Heart left ventricle (tissue), 16 donors: ENCODE measurements around the gene CACNA1G. TPM values are rescaled to one million over a fixed set of nuclear protein-coding genes. Genes with fewer than 3 reads are reported as not detected.

Experiments
- ATAC-seq, 4 donors: fragments of 200-7000 bp; cut with Tn5 transposase; one replicate each; pipeline ENCODE4 v1.9.1; 2020 to 2022; ENCODE audit warnings: moderate library complexity in 4 of 4, mild to moderate bottlenecking in 3 of 4, moderate number of reproducible peaks in 1 of 4
- DNase-seq, 5 donors: peaks; one replicate each; pipeline ENCODE4 v3.0.0-alpha.2; 2020
- H3K27ac ChIP-seq, 12 donors: fragments of 200-600 bp; sonication (generic) in 4 of 12; one replicate each; pipeline versions ENCODE4 v1.5.0 to v1.8.0; 2016 to 2022; ENCODE audit warnings: mild to moderate bottlenecking in 2 of 12
- H3K27me3 ChIP-seq, 9 donors: fragments of 200-600 bp; sonication (generic) in 2 of 9; one replicate each; pipeline versions ENCODE4 v1.5.1 to v1.8.0; 2016 to 2022; ENCODE audit warnings: mild to moderate bottlenecking in 3 of 9
- H3K36me3 ChIP-seq, 9 donors: fragments of 200-600 bp; sonication (generic) in 2 of 9; one replicate each; pipeline versions ENCODE4 v1.5.0 to v1.8.0; 2018 to 2022; ENCODE audit warnings: mild to moderate bottlenecking in 2 of 9
- H3K4me1 ChIP-seq, 12 donors: fragments of 200-600 bp; sonication (generic) in 4 of 12; one replicate each; pipeline versions ENCODE4 v1.5.0 to v1.8.0; 2016 to 2022; ENCODE audit warnings: mild to moderate bottlenecking in 3 of 12
- H3K4me3 ChIP-seq, 12 donors: fragments of 200-600 bp; sonication (generic) in 4 of 12; one replicate each; pipeline versions ENCODE4 v1.5.0 to v1.8.0; 2017 to 2022; ENCODE audit warnings: mild to moderate bottlenecking in 9 of 12, moderate library complexity in 4 of 12
- H3K9me3 ChIP-seq, 12 donors: fragments of 200-600 bp; sonication (generic) in 4 of 12; one replicate each; pipeline versions ENCODE4 v1.5.0 to v1.8.0; 2016 to 2022; ENCODE audit warnings: mild to moderate bottlenecking in 1 of 12
- CTCF ChIP-seq, 12 donors: fragments of 200-600 bp; sonication (generic) in 4 of 12; IDR thresholded peaks; one replicate each; pipeline versions ENCODE4 v1.5.0 to v1.8.0; 2018 to 2022; ENCODE audit warnings: antibody characterized with exemption in 12 of 12, mild to moderate bottlenecking in 5 of 12
- POLR2A ChIP-seq, 2 donors: fragments of 450-650 bp; IDR thresholded peaks; one replicate each; pipeline ENCODE4 v1.6.1; 2017; ENCODE audit warnings: antibody characterized with exemption in 2 of 2, mild to moderate bottlenecking in 2 of 2, moderate library complexity in 2 of 2
- WGBS, 4 donors: extraction: QIAGEN DNeasy Blood & Tissue Kit in 2 of 4; methylation state at CpG; one replicate each; pipeline versions ENCODE4 v1.1.5 to v1.1.7; 2013 to 2018; 5-methylcytosine and 5-hydroxymethylcytosine counted together
- intact Hi-C, 10 donors: fragments of 100-400 bp; cut with DNase I; formaldehyde crosslinking; loops; one replicate each; pipeline versions ENCODE4 v1.11.1 to v1.14.2; 2022
- polyA plus RNA-seq, 2 donors: library from polyadenylated mRNA; stranded (reverse); fragments of 200-250 nt; gene quantifications; one replicate each; pipeline ENCODE4 v1.2.3, GENCODE V29; 2013
- total RNA-seq, 9 donors: library from RNA; depleted of rRNA in 2 of 9; stranded (reverse); fragments of >200 nt in 2 of 9; fragmentation: NEBNext Ultra II Directional in 3 of 9; extraction: Animal tissue kit (Norgen Biotek cat#: 25700) in 3 of 9; gene quantifications; one replicate each; pipeline versions ENCODE4 v1.1.0 to v1.2.4, GENCODE V29; 2016 to 2023
- donor health status: ischemic (EF 13 %, LVEDD 7.1; RV severe dilation, severe dysfunction).
- donor health status: healthy with polysubstance abuse.
- donor health status: DM: no; HTN: yes; CAD: no.
- donor health status: DM: no; HTN: no; CAD: no.
- donor health status: ischemic (EF 25% LVEDD 6.9; RV normal size, moderate dysfunction).
- donor health status: ischemic (EF 25% LVEDD 5.7; RV mildly dilated, moderate dysfunction).
- donor health status: healthy.
- donor health status: DM: yes; HTN: yes; CAD: no.
- donor health status: ischemic (EF 35%, LVEDD 5.7; RV mildly dilated, moderate dysfunction).
- donor health status: nonischemic (EF 11% LVEDD 7.7; RV severe dilation, severe dysfunction).
- donor health status: DM: yes; HTN: yes; CAD: no.
- donor health status: PGD.
- donor health status: ischemic (EF 29% LVEDD 5.4; RV normal size, mild dysfunction).
- donor health status: nonischemic (EF 23%, LVEDD 6.1; RV moderate dilation, normal function).

The CACNA1G gene
- total and polyA plus RNA-seq, 11 donors: 0.02 to 0.48 (median 0.13) TPM; not detected in 1

GRCh38 chr17:50661348-50661747 lies 100.8 kb downstream of the CACNA1G start:
- Histone ChIP-seq H3K4me1 (peaks cover 0 to 43% (median 27%) of the 10 kb centered on the region in 12 donors), H3K27ac (peak overlapping the region in 7 of 12 donors; percentile 3 to 73 (median 43)), H3K9me3 (no peaks in the 10 kb centered on the region), H3K27me3 (no peaks in the 10 kb centered on the region), H3K36me3 (no peaks in the 10 kb centered on the region), H3K4me3 (no peak overlapping the region)
- intact Hi-C loops: no loop called here
- no peak for DNase-seq
- TF ChIP-seq POLR2A (IDR thresholded peaks at IDR 0.05) (no peak), CTCF (IDR thresholded peaks at IDR 0.05) (no peak)
- ATAC-seq: no peak
- 88 to 94% (median 90%) methylated on average over 4 to 5 of the region's 5 CpGs for WGBS, 4 donors

GRCh38 chr17:50661795-50662391 lies 101.4 kb downstream of the CACNA1G start:
- H3K4me1 ChIP-seq: peaks cover 0 to 43% (median 27%) of the 10 kb centered on the region in 12 donors
- WGBS, 4 donors: 44 to 48% (median 44%) methylated on average over 9 of the region's 9 CpGs
- peak overlapping the region in 6 of 12 donors; percentile 3 to 73 (median 54) for H3K27ac ChIP-seq
- DNase-seq (peak in 2 of 5 donors; percentile 29 to 65), ATAC-seq (peak in 3 of 4 donors; percentile 30 to 67 (median 56))
- no peaks in the 10 kb centered on the region for H3K9me3 ChIP-seq
- intact Hi-C loops: no loop called here
- no peaks in the 10 kb centered on the region for H3K36me3 ChIP-seq
- H3K27me3 ChIP-seq: no peaks in the 10 kb centered on the region
- TF ChIP-seq CTCF (IDR thresholded peaks at IDR 0.05) (no peak), POLR2A (IDR thresholded peaks at IDR 0.05) (no peak)
- H3K4me3 ChIP-seq: no peak overlapping the region

GRCh38 chr17:50662632-50663225 lies 102.2 kb downstream of the CACNA1G start:
- no peak overlapping the region for H3K27ac ChIP-seq
- H3K4me1 ChIP-seq: peaks cover 0 to 43% (median 27%) of the 10 kb centered on the region in 12 donors
- no peaks in the 10 kb centered on the region for H3K36me3 ChIP-seq
- 93 to 98% (median 97%) methylated on average over 9 of the region's 9 CpGs for WGBS, 4 donors
- H3K27me3 ChIP-seq: no peaks in the 10 kb centered on the region
- ATAC-seq (no peak), DNase-seq (no peak)
- TF ChIP-seq POLR2A (IDR thresholded peaks at IDR 0.05) (no peak), CTCF (IDR thresholded peaks at IDR 0.05) (no peak)
- intact Hi-C loops: no loop called here
- no peaks in the 10 kb centered on the region for H3K9me3 ChIP-seq
- H3K4me3 ChIP-seq: no peak overlapping the region

- Histone ChIP-seq H3K4me1 (peaks cover 0 to 37% (median 27%) of the 10 kb centered on the region in 12 donors), H3K4me3 (no peak overlapping the region), H3K27ac (no peak overlapping the region), H3K36me3 (no peaks in the 10 kb centered on the region), H3K9me3 (no peaks in the 10 kb centered on the region), H3K27me3 (no peaks in the 10 kb centered on the region)
- DNase-seq: no peak
- no peak for TF ChIP-seq POLR2A (IDR thresholded peaks at IDR 0.05)
- TF ChIP-seq CTCF (IDR thresholded peaks at IDR 0.05): no peak
- intact Hi-C loops: no loop called here
- no peak for ATAC-seq
- 86 to 90% (median 89%) methylated on average over 10 of the region's 10 CpGs for WGBS, 4 donors
These were observed 103.4 kb downstream of the CACNA1G start for GRCh38 chr17:50663812-50664374.
